GM12892 (cell line): ENCODE measurements around the gene ERAP2.

Experiments used
- POLR2A ChIP-seq: IDR thresholded peaks from 2 replicates; pipeline ENCODE4 v1.6.1; 2011; ENCODE audit warnings: low read depth, low read length, control low read depth
- POLR2AphosphoS5 ChIP-seq: IDR thresholded peaks from 2 replicates; pipeline ENCODE4 v1.6.1; 2011; ENCODE audit warnings: low read depth, low read length, control low read depth
- TAF1 ChIP-seq: IDR thresholded peaks from 2 replicates; pipeline ENCODE4 v1.6.1; 2011; ENCODE audit warnings: low read depth, mild to moderate bottlenecking, control low read depth, low read length, borderline replicate concordance

DNA sequence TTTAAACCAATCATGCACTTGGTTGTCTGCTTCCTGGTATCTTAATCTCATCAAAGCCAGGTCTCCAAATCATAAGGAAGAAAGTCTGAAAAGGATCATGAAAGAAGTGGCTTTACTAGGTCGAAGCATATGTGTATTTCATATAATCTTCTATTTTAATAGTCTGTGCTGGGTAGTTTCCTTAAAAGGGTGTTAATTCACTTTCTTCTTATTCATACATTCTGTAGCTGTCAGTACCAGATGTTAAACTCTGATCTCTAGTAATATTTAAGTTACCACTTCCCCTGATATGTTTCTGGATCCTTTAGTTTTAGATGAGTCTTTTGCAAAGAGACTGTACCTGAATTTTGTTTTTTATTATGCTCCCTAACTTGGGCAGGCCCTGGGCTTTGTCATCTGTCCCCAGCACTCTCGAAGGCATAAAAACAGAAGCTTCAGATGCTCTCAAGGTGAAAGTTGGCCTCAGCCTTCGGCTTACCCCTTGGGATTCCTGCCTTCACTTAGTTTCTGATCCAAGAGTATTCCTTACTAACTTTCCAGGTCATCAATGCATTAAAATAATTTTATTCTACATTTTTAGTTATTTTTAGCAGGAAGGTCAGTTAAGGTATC is 44.5 kb downstream of the ERAP2 start:
- TF ChIP-seq POLR2A (no peak), POLR2AphosphoS5 (no peak), TAF1 (no peak)
